GM23338 (cell line): Measurements from ENCODE around the gene COL18A1. TPM values are rescaled to one million over a fixed set of nuclear protein-coding genes. Genes with fewer than 3 reads are reported as not detected.

Experiments used
- ATAC-seq: fragments of 200-7000 bp; cut with Tn5 transposase; 3 replicates; pipeline ENCODE4 v1.9.1; 2020
- DNase-seq: peaks from one replicate; pipeline ENCODE4 v3.0.0-alpha.2; 2015; ENCODE audit warnings: low spot score
- H2AFZ ChIP-seq: fragments of 200-600 bp; sonication (generic); 2 replicates; pipeline ENCODE4 v1.8.0; 2016; ENCODE audit warnings: antibody characterized with exemption, mild to moderate bottlenecking, moderate library complexity
- H3F3A ChIP-seq: fragments of 200-600 bp; sonication (generic); replicated peaks from 2 replicates; pipeline ENCODE4 v1.8.0; 2017; ENCODE audit warnings: antibody characterized with exemption, mixed run types, low read depth
- H3K27ac ChIP-seq: fragments of 200-600 bp; sonication (generic); 2 replicates; pipeline ENCODE4 v1.6.1; 2016; ENCODE audit warnings: low read depth
- H3K27me3 ChIP-seq: fragments of 200-600 bp; sonication (generic); 2 replicates; pipeline ENCODE4 v1.8.0; 2016; ENCODE audit warnings: mild to moderate bottlenecking, mixed run types, moderate library complexity; ENCODE audit not compliant: insufficient read depth
- H3K36me3 ChIP-seq: fragments of 200-600 bp; sonication (generic); 2 replicates; pipeline ENCODE4 v1.8.0; 2016; ENCODE audit warnings: mild to moderate bottlenecking; ENCODE audit not compliant: insufficient read depth
- H3K4me1 ChIP-seq: fragments of 200-600 bp; sonication (generic); 2 replicates; pipeline ENCODE4 v1.8.0; 2016; ENCODE audit warnings: mild to moderate bottlenecking, moderate library complexity; ENCODE audit not compliant: insufficient read depth
- H3K4me2 ChIP-seq: fragments of 200-600 bp; sonication (generic); 2 replicates; pipeline ENCODE4 v1.7.1; 2017; ENCODE audit warnings: mixed run types
- H3K4me3 ChIP-seq: fragments of 200-600 bp; sonication (generic); 2 replicates; pipeline ENCODE4 v1.6.1; 2016; ENCODE audit warnings: mixed run types
- H3K79me2 ChIP-seq: fragments of 200-600 bp; sonication (generic); replicated peaks from 2 replicates; pipeline ENCODE4 v1.8.0; 2017; ENCODE audit warnings: mild to moderate bottlenecking; ENCODE audit not compliant: insufficient read depth
- H3K9me2 ChIP-seq: fragments of 200-600 bp; sonication (generic); 2 replicates; pipeline ENCODE4 v1.8.0; 2017; ENCODE audit not compliant: insufficient read depth
- H4K20me1 ChIP-seq: fragments of 200-600 bp; sonication (generic); replicated peaks from 2 replicates; pipeline ENCODE4 v1.8.0; 2017; ENCODE audit warnings: mild to moderate bottlenecking; ENCODE audit not compliant: insufficient read depth
- H3K27ac Mint-ChIP-seq: 2 replicates; pipeline ENCODE4 v1.8.0; 2020; ENCODE audit warnings: inconsistent platforms, mild to moderate bottlenecking, moderate library complexity, mixed read lengths
- H3K27me3 Mint-ChIP-seq: 3 replicates; pipeline ENCODE4 v1.8.0; 2022; ENCODE audit warnings: low read depth, mild to moderate bottlenecking, moderate library complexity, mixed read lengths, inconsistent platforms; ENCODE audit not compliant: insufficient read depth, poor library complexity
- H3K36me3 Mint-ChIP-seq: 3 replicates; pipeline ENCODE4 v1.8.0; 2021; ENCODE audit warnings: low read depth, mild to moderate bottlenecking, inconsistent platforms, moderate library complexity, mixed read lengths
- H3K4me1 Mint-ChIP-seq: 3 replicates; pipeline ENCODE4 v1.8.0; 2020; ENCODE audit warnings: mild to moderate bottlenecking, inconsistent platforms, mixed read lengths
- H3K4me3 Mint-ChIP-seq: 3 replicates; pipeline ENCODE4 v1.8.0; 2021; ENCODE audit warnings: moderate library complexity, mild to moderate bottlenecking, inconsistent platforms, mixed read lengths
- H3K9me3 Mint-ChIP-seq: 3 replicates; pipeline ENCODE4 v1.8.0; 2020; ENCODE audit warnings: moderate library complexity, mild to moderate bottlenecking, inconsistent platforms, mixed read lengths
- CREB1 ChIP-seq: fragments of 250-450 bp; sonication (Bioruptor Pico); IDR thresholded peaks from 2 replicates; pipeline ENCODE4 v1.5.0; 2020; ENCODE audit warnings: low read depth, mild to moderate bottlenecking, moderate library complexity
- EZH2 ChIP-seq: fragments of 200-600 bp; sonication (generic); IDR thresholded peaks from one replicate; pipeline ENCODE4 v1.8.0; 2017; ENCODE audit warnings: antibody characterized with exemption, mild to moderate bottlenecking, low read depth; ENCODE audit not compliant: unreplicated experiment
- POLR2AphosphoS5 ChIP-seq: IDR thresholded peaks from 2 replicates; pipeline ENCODE4 v1.6.1; 2016; ENCODE audit warnings: antibody characterized with exemption, low read depth
- ZNF462 ChIP-seq: fragments of 250-450 bp; sonication (Bioruptor Pico); IDR thresholded peaks from 2 replicates; pipeline ENCODE4 v1.5.0; 2020; ENCODE audit warnings: mild to moderate bottlenecking, moderate library complexity
- polyA plus RNA-seq: library from polyadenylated mRNA; unstranded; fragments of >200 nt; fragmentation: Nextera tagmentation; extraction: Ambion mirVana; gene quantifications from 2 replicates; pipeline ENCODE4 v1.2.1, GENCODE V29; 2016
- total RNA-seq: library from RNA; depleted of rRNA; stranded (reverse); fragments of >200 nt; shearing (Covaris generic); gene quantifications from 2 replicates; pipeline ENCODE4 v1.2.3, GENCODE V29; 2014

Gene COL18A1
- total and polyA plus RNA-seq, 2 experiments from 2014 or later = 38.4 to 430 TPM

GRCh38 chr21:45452696-45453307, 47.8 kb downstream of the COL18A1 start:
- Histone ChIP-seq H3K27ac (no peak overlapping the region), H3K27me3 (no peaks in the 10 kb centered on the region), H3K4me3 (no peak overlapping the region), H3K4me2 (no peak overlapping the region), H2AFZ (no peak overlapping the region), H3K4me1 (no peaks in the 10 kb centered on the region), H3K79me2 (peaks cover 78% of the 10 kb centered on the region), H3K9me2 (peaks cover 7% of the 10 kb centered on the region; the same call in 1 of the 2 replicates), H3K36me3 (no peaks in the 10 kb centered on the region), H4K20me1 (peaks cover 23% of the 10 kb centered on the region; the same call in 1 of the 2 replicates), H3F3A (peaks cover 16% of the 10 kb centered on the region)
- Mint-ChIP-seq H3K27me3 (peaks cover 10% of the 10 kb centered on the region), H3K36me3 (peaks cover 26% of the 10 kb centered on the region), H3K4me3 (no peak overlapping the region), H3K9me3 (peaks cover 3% of the 10 kb centered on the region; the same call in 1 of the 3 replicates), H3K27ac (no peak overlapping the region), H3K4me1 (peaks cover 7% of the 10 kb centered on the region; the same call in 2 of the 3 replicates)
- TF ChIP-seq ZNF462 (CRISPR knock-in tag) (no peak), POLR2AphosphoS5 (peak; percentile 27; the same call in 1 of the 2 replicates), CREB1 (CRISPR knock-in tag) (no peak), EZH2 (no peak)
- DNase-seq (no peak), ATAC-seq (no peak)
